HG03139 (cell line): Measurements from ENCODE around the gene CPSF4.
"Not testable (repeated sequence)": the region's sequence is repeated elsewhere in the genome, so short reads cannot be mapped to it uniquely, and the experiment has no call there.

Source experiments
- ATAC-seq: cut with Tn5 transposase; IDR thresholded peaks from one replicate; pipeline ENCODE4 v1.9.1; 2021; ENCODE audit not compliant: unreplicated experiment

CPSF4 gene

GRCh38 chr7:99408379-99409191 is 30.2 kb upstream of the CPSF4 start, which contains the start of the genes BUD31 and PDAP1:
Gene BUD31, plus strand, starts transcription at chr7:99408969. Its CDS starts 2,124 bp downstream, at chr7:99411093.
Gene PDAP1, minus strand, starts transcription at chr7:99408597. Its CDS starts 49 bp downstream, at chr7:99408548.
- ATAC-seq, result peak; percentile 63

- peak; percentile 18 for ATAC-seq
Observed at GRCh38 chr7:99409192-99409572, 29.6 kb upstream of the CPSF4 start.

DNA sequence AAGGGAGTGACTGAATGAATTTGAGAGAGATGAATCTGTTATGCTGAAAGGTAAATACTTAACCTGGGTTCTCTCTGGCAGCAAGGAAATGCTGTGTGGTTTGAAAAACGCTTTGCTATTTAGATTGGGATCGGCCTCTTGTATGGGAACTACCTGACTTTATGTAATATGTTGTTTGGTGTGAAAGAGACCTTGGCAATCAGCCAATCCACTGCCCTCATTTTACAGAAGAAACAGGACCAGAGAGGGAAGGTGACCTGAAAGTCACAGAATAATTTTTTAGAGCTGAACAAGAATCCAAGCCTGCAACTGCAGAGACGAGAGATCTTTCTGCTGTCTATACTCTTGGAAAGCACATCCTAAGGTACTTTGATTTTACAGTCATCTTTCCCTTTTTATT is 28.9 kb upstream of the CPSF4 start:
- ATAC-seq, result no peak

DNA sequence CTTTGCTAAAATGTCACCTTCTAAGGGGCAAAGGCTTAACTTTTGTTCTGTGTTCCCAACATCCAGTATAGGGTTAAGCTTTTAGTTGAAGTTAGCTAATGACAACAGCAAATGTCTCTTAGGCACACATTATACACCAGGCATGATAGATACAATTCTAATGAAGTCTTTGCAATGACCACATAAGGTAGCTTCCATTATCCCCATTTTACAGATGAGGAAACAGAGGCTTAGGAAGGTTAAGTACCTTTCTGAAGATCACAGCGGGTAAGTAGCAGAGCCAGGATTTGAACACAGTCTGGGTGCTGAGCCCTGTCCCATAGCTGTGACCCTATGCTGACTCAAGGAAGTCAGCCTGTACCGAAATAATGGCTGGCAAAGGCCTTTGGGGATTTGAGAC is 28.1 kb upstream of the CPSF4 start:
- ATAC-seq, result no peak

- ATAC-seq, result not testable (repeated sequence)
Observed at GRCh38 chr7:99415513-99416127, 23.1 kb upstream of the CPSF4 start.

DNA sequence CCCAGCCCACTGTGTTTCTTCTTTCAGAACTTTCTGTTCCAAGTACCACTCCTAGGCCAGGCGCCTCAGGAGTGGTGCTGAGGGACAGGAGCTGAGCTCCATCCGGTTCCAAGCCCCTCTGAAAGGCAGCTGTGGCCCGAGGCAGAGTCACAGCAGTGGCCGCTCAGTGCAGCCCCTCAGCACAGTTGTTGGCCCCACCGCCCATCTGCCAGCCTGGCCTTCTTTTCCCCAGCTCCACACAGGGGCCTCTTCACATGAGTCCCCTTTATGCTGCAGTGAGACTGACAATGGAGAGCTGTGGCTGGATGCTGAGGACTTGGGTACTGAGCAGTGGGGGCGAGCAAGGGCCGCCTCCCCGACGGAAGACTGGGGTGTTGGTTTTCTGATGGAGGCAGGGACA is 20.5 kb upstream of the CPSF4 start:
- ATAC-seq, result no peak

- no peak for ATAC-seq
Observed at GRCh38 chr7:99419323-99420021, 19.3 kb upstream of the CPSF4 start.

- ATAC-seq, result no peak
Observed at GRCh38 chr7:99420213-99420612, 18.5 kb upstream of the CPSF4 start.

- ATAC-seq, result no peak
Observed at GRCh38 chr7:99420986-99421385, 17.8 kb upstream of the CPSF4 start.

- no peak for ATAC-seq
Observed at GRCh38 chr7:99422186-99422585, 16.6 kb upstream of the CPSF4 start.

GRCh38 chr7:99422625-99423024 is 16.1 kb upstream of the CPSF4 start:
- ATAC-seq, result no peak

- ATAC-seq, result no peak
Observed at GRCh38 chr7:99424932-99425730, 13.6 kb upstream of the CPSF4 start.

- no peak for ATAC-seq
Observed at GRCh38 chr7:99428972-99429566, 9.7 kb upstream of the CPSF4 start.

DNA sequence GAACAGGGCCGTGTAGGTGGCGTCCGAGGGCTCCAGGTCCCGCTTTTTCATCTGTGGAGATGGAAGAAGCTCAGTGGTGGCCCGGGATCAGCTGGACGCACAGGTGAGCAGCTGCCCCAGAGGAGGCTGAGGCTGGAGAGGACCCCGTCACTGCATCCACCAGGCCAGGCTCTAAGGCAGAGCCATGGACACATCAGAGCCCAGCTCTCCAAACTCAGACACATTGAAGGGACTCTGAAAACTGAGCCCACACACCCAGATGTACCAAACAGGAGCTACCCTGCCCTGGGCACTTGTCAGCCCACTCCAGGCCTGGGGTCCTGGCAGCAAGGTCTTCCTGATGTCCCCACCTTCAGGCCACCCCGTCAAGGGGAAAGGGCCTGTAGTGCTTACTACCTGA is 9.0 kb upstream of the CPSF4 start:
- no peak for ATAC-seq

GRCh38 chr7:99431756-99432540 is 6.8 kb upstream of the CPSF4 start:
- ATAC-seq, result not testable (repeated sequence)

- no peak for ATAC-seq
Observed at GRCh38 chr7:99433158-99433557, 5.6 kb upstream of the CPSF4 start.

GRCh38 chr7:99437946-99438572 is 684 bp upstream of the CPSF4 start:
- no peak for ATAC-seq

GRCh38 chr7:99440195-99440594 is 1.5 kb downstream of the CPSF4 start:
- no peak for ATAC-seq

- ATAC-seq, result no peak
Observed at GRCh38 chr7:99446096-99446495, 7.4 kb downstream of the CPSF4 start.
